Caco-2 (cell line): Measurements from ENCODE around the gene DERA. TPM values are rescaled to one million over a fixed set of nuclear protein-coding genes. Genes with fewer than 3 reads are reported as not detected.

Experiments
- BruUV-seq: library from RNA; stranded (reverse); fragments of 400-500 nt; replicated peaks from 2 replicates; lab custom pipeline; 2021; lab: Mats Ljungman, UMichigan
- CTCF ChIA-PET: fragments of 300-600 bp; sonication (Branson Sonifier 250); formaldehyde crosslinking; loops from one replicate; lab custom pipeline; 2022; ENCODE audit warnings: antibody characterized with exemption; lab: Charles Lee
- POLR2A ChIA-PET: fragments of 300-600 bp; sonication (Branson Sonifier 250); formaldehyde crosslinking; loops from one replicate; lab custom pipeline; 2022; ENCODE audit warnings: antibody characterized with exemption; lab: Charles Lee
- DNase-seq, 2 experiments: peaks; one replicate each; pipeline versions ENCODE4 v3.0.0 to v3.0.0-alpha.2; 2020 to 2022
- H3K27me3 ChIP-seq: replicated peaks from 2 replicates; pipeline ENCODE4 v1.6.0; 2011; ENCODE audit warnings: low read length; ENCODE audit not compliant: control insufficient read depth, insufficient read depth
- H3K36me3 ChIP-seq: 2 replicates; pipeline ENCODE4 v1.5.1; 2011; ENCODE audit warnings: low read length; ENCODE audit not compliant: control insufficient read depth, insufficient read depth
- H3K4me1 ChIP-seq: fragments of 250-450 bp; sonication (Bioruptor Pico); 2 replicates; pipeline ENCODE4 v1.5.1; 2020; ENCODE audit warnings: mild to moderate bottlenecking
- H3K4me3 ChIP-seq: 2 replicates; pipeline ENCODE4 v1.5.1; 2011; ENCODE audit warnings: low read depth, mild to moderate bottlenecking, control low read depth, low read length
- H3K9me3 ChIP-seq: fragments of 250-450 bp; sonication (Bioruptor Pico); 2 replicates; pipeline ENCODE4 v1.5.1; 2020; ENCODE audit warnings: mild to moderate bottlenecking, moderate library complexity
- H3K27ac Mint-ChIP-seq: one replicate; pipeline ENCODE4 v1.8.0; 2022; ENCODE audit warnings: mixed read lengths; ENCODE audit not compliant: unreplicated experiment
- H3K27me3 Mint-ChIP-seq: one replicate; pipeline ENCODE4 v1.8.0; 2022; ENCODE audit warnings: mixed read lengths; ENCODE audit not compliant: insufficient read depth, unreplicated experiment
- H3K36me3 Mint-ChIP-seq: one replicate; pipeline ENCODE4 v1.8.0; 2022; ENCODE audit warnings: mild to moderate bottlenecking, mixed read lengths; ENCODE audit not compliant: insufficient read depth, unreplicated experiment
- H3K4me1 Mint-ChIP-seq: one replicate; pipeline ENCODE4 v1.8.0; 2022; ENCODE audit warnings: low read depth, mixed read lengths; ENCODE audit not compliant: unreplicated experiment
- H3K4me3 Mint-ChIP-seq: one replicate; pipeline ENCODE4 v1.8.0; 2022; ENCODE audit warnings: mild to moderate bottlenecking, moderate library complexity, mixed read lengths; ENCODE audit not compliant: unreplicated experiment
- H3K9me3 Mint-ChIP-seq: one replicate; pipeline ENCODE4 v1.8.0; 2022; ENCODE audit warnings: mixed read lengths; ENCODE audit not compliant: unreplicated experiment
- intact Hi-C: fragments of 100-400 bp; cut with micrococcal nuclease; formaldehyde crosslinking; loops from one replicate; pipeline ENCODE4 v1.10.0; 2022; ENCODE audit not compliant: unreplicated experiment
- total RNA-seq: library from RNA; stranded (reverse); gene quantifications from 2 replicates; pipeline ENCODE4 v1.2.3, GENCODE V29; 2022
- TF ChIP-seq, protein P1 (sequence below), 2 experiments: fragments of 200-600 bp in 1 of 2; IDR thresholded peaks; 1 replicate in 1 of 2; 2 replicates in 1 of 2; pipeline versions ENCODE4 v1.5.1 to v1.8.0; 2011 to 2022; ENCODE audit warnings: antibody characterized with exemption in 1 of 2, control low read depth in 1 of 2, inconsistent platforms in 1 of 2, low read depth in 1 of 2, low read length in 1 of 2, mild to moderate bottlenecking in 1 of 2, moderate library complexity in 1 of 2; ENCODE audit not compliant: insufficient read depth in 1 of 2, severe bottlenecking in 1 of 2, unreplicated experiment in 1 of 2

Gene DERA
- total RNA-seq, 1 experiment from 2014 or later: 86.4 TPM

- ChIA-PET POLR2A (no interaction called here), CTCF (interaction anchor here (0.5 to 1.1 kb wide), 6 partner anchors 18 to 309 kb away, joined by 3 to 4 read pairs (median 3); no protein-coding TSS in a partner anchor)
- H3K9me3 ChIP-seq: no peaks in the 10 kb centered on the region
- H3K4me1 Mint-ChIP-seq: no peaks in the 10 kb centered on the region
- peak in 1 of 2 experiments; percentile 38 for DNase-seq
- peaks cover 6% of the 10 kb centered on the region for H3K27me3 Mint-ChIP-seq
- H3K4me3 ChIP-seq: no peak overlapping the region
- peaks cover 7% of the 10 kb centered on the region for H3K4me1 ChIP-seq
- no peak overlapping the region for H3K27ac Mint-ChIP-seq
- no peaks in the 10 kb centered on the region for H3K27me3 ChIP-seq
- no peak overlapping the region for H3K4me3 Mint-ChIP-seq
- intact Hi-C loops: loop anchor here (1.0 to 5.0 kb wide), 4 partner anchors 39 to 284 kb away; no protein-coding TSS in a partner anchor
- H3K36me3 ChIP-seq: no peaks in the 10 kb centered on the region
- no peaks in the 10 kb centered on the region for H3K9me3 Mint-ChIP-seq
- BruUV-seq: no TSS peak
- H3K36me3 Mint-ChIP-seq: no peaks in the 10 kb centered on the region
- TF ChIP-seq, protein P1, sequence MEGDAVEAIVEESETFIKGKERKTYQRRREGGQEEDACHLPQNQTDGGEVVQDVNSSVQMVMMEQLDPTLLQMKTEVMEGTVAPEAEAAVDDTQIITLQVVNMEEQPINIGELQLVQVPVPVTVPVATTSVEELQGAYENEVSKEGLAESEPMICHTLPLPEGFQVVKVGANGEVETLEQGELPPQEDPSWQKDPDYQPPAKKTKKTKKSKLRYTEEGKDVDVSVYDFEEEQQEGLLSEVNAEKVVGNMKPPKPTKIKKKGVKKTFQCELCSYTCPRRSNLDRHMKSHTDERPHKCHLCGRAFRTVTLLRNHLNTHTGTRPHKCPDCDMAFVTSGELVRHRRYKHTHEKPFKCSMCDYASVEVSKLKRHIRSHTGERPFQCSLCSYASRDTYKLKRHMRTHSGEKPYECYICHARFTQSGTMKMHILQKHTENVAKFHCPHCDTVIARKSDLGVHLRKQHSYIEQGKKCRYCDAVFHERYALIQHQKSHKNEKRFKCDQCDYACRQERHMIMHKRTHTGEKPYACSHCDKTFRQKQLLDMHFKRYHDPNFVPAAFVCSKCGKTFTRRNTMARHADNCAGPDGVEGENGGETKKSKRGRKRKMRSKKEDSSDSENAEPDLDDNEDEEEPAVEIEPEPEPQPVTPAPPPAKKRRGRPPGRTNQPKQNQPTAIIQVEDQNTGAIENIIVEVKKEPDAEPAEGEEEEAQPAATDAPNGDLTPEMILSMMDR (IDR thresholded peaks at IDR 0.05; ENCODE audit: insufficient read depth in 1 of 2, low read depth in 1 of 2, low read length in 1 of 2, severe bottlenecking in 1 of 2, unreplicated experiment in 1 of 2): peak; percentile 60 to 63
These were observed 165.4 kb downstream of the DERA start for GRCh38 chr12:16076557-16076956.

DNA sequence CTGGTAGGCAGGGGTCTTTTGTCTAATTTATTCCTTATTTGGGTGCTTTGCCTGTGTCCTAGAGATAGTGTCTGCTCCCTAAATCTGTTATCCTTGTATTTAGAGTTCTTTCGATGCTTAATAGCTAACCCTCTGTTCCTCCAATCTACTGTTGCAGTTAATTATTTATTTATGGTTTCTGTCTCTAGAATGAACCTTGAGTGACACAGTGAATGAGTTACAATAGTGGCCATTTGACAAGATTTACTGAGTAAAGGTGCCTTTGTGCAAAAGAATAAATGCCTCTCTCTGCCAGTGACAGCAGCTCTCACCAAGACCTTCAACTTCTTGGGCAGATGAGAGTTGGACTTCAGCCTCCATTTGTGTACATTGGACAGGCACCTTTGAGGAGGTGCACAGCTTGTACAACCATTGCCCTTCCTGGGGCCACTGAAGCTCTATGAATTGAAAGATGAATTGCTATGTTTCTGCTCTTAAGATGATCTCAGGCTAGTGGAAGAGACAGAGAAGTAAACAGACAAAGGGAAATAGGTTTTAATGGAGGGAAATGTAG, 165.9 kb downstream of the DERA start:
- Mint-ChIP-seq H3K9me3 (no peaks in the 10 kb centered on the region), H3K36me3 (no peaks in the 10 kb centered on the region), H3K27me3 (peaks cover 6% of the 10 kb centered on the region), H3K4me1 (no peaks in the 10 kb centered on the region), H3K4me3 (no peak overlapping the region), H3K27ac (no peak overlapping the region)
- no TSS peak for BruUV-seq
- Histone ChIP-seq H3K36me3 (no peaks in the 10 kb centered on the region), H3K9me3 (no peaks in the 10 kb centered on the region), H3K27me3 (no peaks in the 10 kb centered on the region), H3K4me1 (peaks cover 7% of the 10 kb centered on the region), H3K4me3 (no peak overlapping the region)
- TF ChIP-seq, protein P1 (IDR thresholded peaks at IDR 0.05; ENCODE audit: insufficient read depth in 1 of 2, low read depth in 1 of 2, low read length in 1 of 2, severe bottlenecking in 1 of 2, unreplicated experiment in 1 of 2): no peak
- intact Hi-C loops: loop anchor here (1.0 to 5.0 kb wide), 4 partner anchors 40 to 283 kb away; no protein-coding TSS in a partner anchor
- POLR2A ChIA-PET: no interaction called here
- peak in 1 of 2 experiments; percentile 9 for DNase-seq
- CTCF ChIA-PET: interaction anchor here (0.5 to 1.1 kb wide), 6 partner anchors 17 to 309 kb away, joined by 3 to 4 read pairs (median 3); no protein-coding TSS in a partner anchor

DNA sequence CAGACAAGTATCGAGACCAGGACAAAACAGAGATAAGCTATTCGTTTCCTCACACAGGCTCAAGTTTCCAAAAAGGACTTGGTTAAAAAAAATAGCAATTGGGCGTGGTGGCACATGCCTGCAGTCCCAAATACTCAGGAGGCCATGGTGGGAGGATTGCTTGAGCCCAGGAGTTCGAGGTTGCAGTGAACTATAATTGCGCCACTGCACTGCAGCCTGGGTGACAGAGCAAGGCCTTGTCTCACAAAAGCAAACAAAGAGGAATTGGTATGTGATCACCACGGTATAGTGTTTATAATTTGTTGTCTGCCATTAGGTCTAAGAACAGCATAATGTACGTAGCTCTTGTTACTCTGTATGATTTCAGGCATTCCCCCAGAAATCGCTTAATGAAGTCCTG, 175.3 kb downstream of the DERA start:
- Histone ChIP-seq H3K4me1 (no peaks in the 10 kb centered on the region), H3K27me3 (no peaks in the 10 kb centered on the region; the same call in 1 of the 2 replicates), H3K4me3 (no peak overlapping the region), H3K36me3 (no peaks in the 10 kb centered on the region), H3K9me3 (no peaks in the 10 kb centered on the region)
- Mint-ChIP-seq H3K27ac (no peak overlapping the region), H3K4me1 (peaks cover 7% of the 10 kb centered on the region), H3K36me3 (no peaks in the 10 kb centered on the region), H3K4me3 (no peak overlapping the region), H3K27me3 (peaks cover 2% of the 10 kb centered on the region), H3K9me3 (peaks cover 4% of the 10 kb centered on the region)
- no peak for DNase-seq
- ChIA-PET CTCF (no interaction called here), POLR2A (no interaction called here)
- TF ChIP-seq, protein P1 (IDR thresholded peaks at IDR 0.05; ENCODE audit: insufficient read depth in 1 of 2, low read depth in 1 of 2, low read length in 1 of 2, severe bottlenecking in 1 of 2, unreplicated experiment in 1 of 2): no peak
- intact Hi-C loops: no loop called here
- BruUV-seq: no TSS peak
